WI38 (cell line): Measurements from ENCODE around the gene LMAN2L.

Experiments
- H3K4me3 ChIP-seq: 2 replicates; pipeline ENCODE4 v1.5.1; 2011; ENCODE audit warnings: low read depth, mild to moderate bottlenecking, control low read depth, low read length
- CTCF ChIP-seq: IDR thresholded peaks from 2 replicates; pipeline ENCODE4 v1.5.1; 2012; ENCODE audit warnings: low read depth, mild to moderate bottlenecking, control low read depth, low read length

Gene LMAN2L

GRCh38 chr2:96702098-96702785 is 37.6 kb downstream of the LMAN2L start:
- TF ChIP-seq CTCF = no peak
- no peak overlapping the region for H3K4me3 ChIP-seq

- no peak for TF ChIP-seq CTCF
- no peak overlapping the region for H3K4me3 ChIP-seq
Observed at GRCh38 chr2:96701636-96702035, 38.2 kb downstream of the LMAN2L start.

DNA sequence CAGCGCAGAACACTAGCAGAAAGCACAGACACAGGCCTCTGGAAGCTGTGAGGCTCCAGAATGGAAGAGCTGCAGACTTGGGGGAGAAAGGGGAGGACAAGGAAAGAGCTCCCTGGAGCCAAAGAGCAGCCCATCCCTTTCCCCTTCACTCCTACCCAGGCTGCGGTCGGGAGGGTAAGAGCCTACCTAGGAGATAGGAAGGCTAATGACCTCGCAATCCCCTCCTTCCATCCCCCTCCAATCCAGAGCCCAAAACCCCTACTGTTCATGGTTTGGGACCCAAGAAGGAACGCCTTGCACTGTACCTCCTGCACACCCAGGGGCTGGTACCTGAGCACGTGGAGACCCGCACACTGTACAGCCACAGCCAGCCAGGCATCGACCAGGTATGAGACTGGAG is 39.8 kb downstream of the LMAN2L start:
- no peak overlapping the region for H3K4me3 ChIP-seq
- TF ChIP-seq CTCF = no peak

GRCh38 chr2:96699621-96700020 is 40.2 kb downstream of the LMAN2L start:
- H3K4me3 ChIP-seq = no peak overlapping the region
- no peak for TF ChIP-seq CTCF

DNA sequence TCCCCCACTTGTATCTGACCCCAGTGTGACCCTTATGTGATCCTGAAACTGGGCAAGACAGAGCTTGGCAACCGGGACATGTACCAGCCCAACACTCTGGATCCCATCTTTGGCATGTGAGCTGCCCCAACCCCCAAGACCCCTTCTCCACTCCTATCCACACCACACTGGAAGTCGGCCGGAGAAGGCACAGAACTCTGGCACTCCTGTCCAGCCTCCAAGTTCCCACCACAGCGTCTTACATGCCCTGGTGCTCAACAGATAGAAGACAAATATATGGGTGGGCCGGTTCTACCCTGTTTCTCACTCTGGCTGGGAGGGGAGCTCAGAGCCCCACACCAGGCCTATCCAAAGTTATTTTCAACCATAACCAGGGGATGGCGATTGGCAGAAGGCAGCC is 40.8 kb downstream of the LMAN2L start:
- H3K4me3 ChIP-seq = no peak overlapping the region
- TF ChIP-seq CTCF = no peak

DNA sequence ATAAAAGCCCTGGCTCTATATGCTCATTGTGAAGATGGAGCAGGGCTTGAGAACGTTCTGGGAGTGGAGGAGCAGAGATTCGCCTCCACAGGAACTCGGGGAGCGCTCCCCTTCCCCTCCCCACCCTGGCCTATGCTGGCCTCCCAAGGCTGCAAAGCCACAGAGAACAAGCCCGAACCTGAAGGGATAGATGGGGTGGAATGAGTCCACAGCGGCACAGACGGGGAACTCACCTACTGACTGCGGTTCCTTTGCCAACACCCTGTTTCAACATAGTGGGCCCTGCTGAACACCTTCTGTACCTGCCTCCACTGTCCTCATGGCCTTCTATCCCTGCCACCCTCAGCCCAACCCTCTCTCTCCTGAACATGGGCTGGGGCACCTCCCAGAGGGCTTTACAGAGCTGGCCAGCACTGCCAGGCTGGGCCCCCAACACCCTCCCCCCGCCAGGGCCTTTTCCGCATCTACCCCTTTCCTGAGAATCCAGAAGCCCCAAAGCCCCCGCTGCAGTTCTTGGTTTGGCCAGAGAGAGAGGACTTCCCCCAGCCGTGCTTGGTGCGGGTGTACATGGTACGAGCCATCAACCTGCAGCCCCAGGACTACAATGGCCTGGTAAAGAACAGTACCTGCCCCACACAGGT is 41.5 kb downstream of the LMAN2L start:
- no peak for TF ChIP-seq CTCF
- no peak overlapping the region for H3K4me3 ChIP-seq

- H3K4me3 ChIP-seq = no peak overlapping the region
- TF ChIP-seq CTCF = no peak
Observed at GRCh38 chr2:96697476-96697875, 42.4 kb downstream of the LMAN2L start.
